Mucosa of descending colon (tissue), 3 donors: Measurements from ENCODE around the gene DOCK4. TPM values are rescaled to one million over a fixed set of nuclear protein-coding genes. Genes with fewer than 3 reads are reported as not detected.

Experiments
- ATAC-seq: fragments of 200-7000 bp; cut with Tn5 transposase; one replicate; pipeline ENCODE4 v1.9.1; 2020; ENCODE audit warnings: mild to moderate bottlenecking, moderate library complexity
- DNase-seq, 3 donors: peaks; one replicate each; pipeline ENCODE4 v3.0.0-alpha.2; 2020
- H3K36me3 ChIP-seq: fragments of 200-600 bp; one replicate; pipeline ENCODE4 v1.8.0; 2021; ENCODE audit warnings: low read depth, mild to moderate bottlenecking
- H3K4me1 ChIP-seq: fragments of 200-600 bp; one replicate; pipeline ENCODE4 v1.8.0; 2021; ENCODE audit warnings: low read depth, mild to moderate bottlenecking
- H3K4me3 ChIP-seq: fragments of 200-600 bp; one replicate; pipeline ENCODE4 v1.8.0; 2021; ENCODE audit warnings: mild to moderate bottlenecking
- H3K9me3 ChIP-seq: fragments of 200-600 bp; one replicate; pipeline ENCODE4 v1.8.0; 2021; ENCODE audit warnings: mild to moderate bottlenecking
- CTCF ChIP-seq: fragments of 200-600 bp; IDR thresholded peaks from one replicate; pipeline ENCODE4 v1.8.0; 2022; ENCODE audit warnings: antibody characterized with exemption, mild to moderate bottlenecking
- intact Hi-C, 2 donors: fragments of 100-400 bp; cut with DNase I in 1 of 2; cut with micrococcal nuclease in 1 of 2; formaldehyde crosslinking; loops; one replicate each; pipeline versions ENCODE4 v1.11.0 to v1.11.1; 2022; cut with DNase I, micrococcal nuclease
- total RNA-seq, 3 donors: library from RNA; stranded (reverse); fragmentation: NEBNext Ultra II Directional in 2 of 3; extraction: Animal tissue kit (Norgen Biotek cat#: 25700) in 2 of 3; gene quantifications; one replicate each; pipeline versions ENCODE4 v1.2.1 to v1.2.4, GENCODE V29; 2021 to 2023
- donor health status: DM: no; HTN: no; CAD: no; lungs with moderate emphysema.
- donor health status: DM: no; HTN: no; CAD: no.
- donor health status: DM: no; HTN: yes; CAD: no.

The DOCK4 gene
- total RNA-seq, 3 donors from 2014 or later: 9.2 to 18.4 (median 12.7) TPM

GRCh38 chr7:112214268-112214667 is 8.1 kb upstream of the DOCK4 start:
- H3K4me3 ChIP-seq: no peak overlapping the region
- no peaks in the 10 kb centered on the region for H3K36me3 ChIP-seq
- DNase-seq (no peak), ATAC-seq (no peak)
- no peaks in the 10 kb centered on the region for H3K9me3 ChIP-seq
- no peak for TF ChIP-seq CTCF
- peaks cover 9% of the 10 kb centered on the region for H3K4me1 ChIP-seq
- intact Hi-C loops: no loop called here

GRCh38 chr7:112213735-112214134 is 7.5 kb upstream of the DOCK4 start:
- no peak for TF ChIP-seq CTCF
- DNase-seq: no peak
- H3K36me3 ChIP-seq: no peaks in the 10 kb centered on the region
- no peak overlapping the region for H3K4me3 ChIP-seq
- intact Hi-C loops: no loop called here
- no peaks in the 10 kb centered on the region for H3K9me3 ChIP-seq
- ATAC-seq: no peak
- peaks cover 9% of the 10 kb centered on the region for H3K4me1 ChIP-seq

GRCh38 chr7:112212571-112212970 is 6.4 kb upstream of the DOCK4 start:
- Histone ChIP-seq H3K36me3 (no peaks in the 10 kb centered on the region), H3K9me3 (no peaks in the 10 kb centered on the region), H3K4me1 (peaks cover 11% of the 10 kb centered on the region), H3K4me3 (no peak overlapping the region)
- DNase-seq: no peak
- intact Hi-C loops: no loop called here
- ATAC-seq: no peak
- no peak for TF ChIP-seq CTCF

- Histone ChIP-seq H3K4me3 (no peak overlapping the region), H3K4me1 (peaks cover 15% of the 10 kb centered on the region), H3K9me3 (no peaks in the 10 kb centered on the region), H3K36me3 (no peaks in the 10 kb centered on the region)
- intact Hi-C loops: no loop called here
- DNase-seq: no peak
- ATAC-seq: no peak
- no peak for TF ChIP-seq CTCF
Measured at GRCh38 chr7:112211348-112211907, 5.2 kb upstream of the DOCK4 start.

- Histone ChIP-seq H3K4me3 (no peak overlapping the region), H3K4me1 (peaks cover 18% of the 10 kb centered on the region), H3K36me3 (no peaks in the 10 kb centered on the region), H3K9me3 (no peaks in the 10 kb centered on the region)
- DNase-seq (no peak), ATAC-seq (no peak)
- intact Hi-C loops: no loop called here
- no peak for TF ChIP-seq CTCF
Measured at GRCh38 chr7:112207765-112208164, 1.6 kb upstream of the DOCK4 start.

- ATAC-seq: peak; percentile 0
- no peaks in the 10 kb centered on the region for H3K36me3 ChIP-seq
- H3K4me3 ChIP-seq: peak overlapping the region; percentile 94
- intact Hi-C loops: no loop called here
- TF ChIP-seq CTCF: no peak
- peaks cover 18% of the 10 kb centered on the region for H3K4me1 ChIP-seq
- H3K9me3 ChIP-seq: no peaks in the 10 kb centered on the region
- peak in 1 of 3 donors; percentile 38 for DNase-seq
Measured at GRCh38 chr7:112206991-112207592, 893 bp upstream of the DOCK4 start.
